HEK293T (cell line): ENCODE results near the gene KRT80.

Experiments
- ARNT ChIP-seq: fragments of 450-650 bp; IDR thresholded peaks from 2 replicates; pipeline ENCODE4 v1.6.1; 2017; ENCODE audit warnings: mild to moderate bottlenecking
- ELF4 ChIP-seq: fragments of 450-650 bp; IDR thresholded peaks from 2 replicates; pipeline ENCODE4 v1.6.1; 2017; ENCODE audit warnings: antibody characterized with exemption
- FOXA1 ChIP-seq: fragments of 450-650 bp; IDR thresholded peaks from 2 replicates; pipeline ENCODE4 v1.6.1; 2016; ENCODE audit warnings: mild to moderate bottlenecking
- FOXK2 ChIP-seq: fragments of 450-650 bp; IDR thresholded peaks from 2 replicates; pipeline ENCODE4 v1.6.1; 2016; ENCODE audit warnings: mild to moderate bottlenecking
- FOXM1 ChIP-seq: fragments of 450-650 bp; IDR thresholded peaks from 2 replicates; pipeline ENCODE4 v1.6.1; 2017; ENCODE audit warnings: mild to moderate bottlenecking, borderline replicate concordance
- SP1 ChIP-seq: fragments of 450-650 bp; IDR thresholded peaks from 2 replicates; pipeline ENCODE4 v1.6.1; 2017
- TARDBP ChIP-seq: fragments of 450-650 bp; IDR thresholded peaks from 2 replicates; pipeline ENCODE4 v1.6.1; 2016

DNA sequence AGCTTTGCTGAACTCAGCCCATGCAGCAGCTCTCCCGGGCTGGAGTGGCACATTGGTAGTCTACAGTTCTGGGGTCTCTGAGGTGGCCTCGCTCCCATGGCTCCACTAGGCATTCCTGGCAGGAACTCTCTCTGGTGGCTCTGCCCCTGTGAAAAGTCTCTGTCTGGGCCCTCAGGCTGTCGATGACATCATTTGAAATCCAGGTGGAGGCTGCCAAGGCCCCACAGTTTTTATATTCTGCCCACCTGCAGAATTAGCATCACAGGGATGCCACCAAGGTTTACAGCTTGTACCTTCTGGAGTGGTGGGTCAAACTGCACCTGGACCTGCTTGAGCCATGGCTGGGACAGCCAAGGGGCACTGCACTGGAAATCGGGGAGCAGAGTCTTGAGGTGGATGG lies 31.6 kb downstream of the KRT80 start:
- no peak for TF ChIP-seq ARNT
- TF ChIP-seq TARDBP, result no peak
- no peak for TF ChIP-seq FOXM1
- TF ChIP-seq FOXA1, result no peak
- no peak for TF ChIP-seq SP1
- no peak for TF ChIP-seq ELF4
- TF ChIP-seq FOXK2, result no peak
